ENCODE results near the gene RBM4B. TPM values are rescaled to one million over a fixed set of nuclear protein-coding genes. Genes with fewer than 3 reads are reported as not detected.

Gene RBM4B
- total and polyA plus RNA-seq, 7 donors = 3.6 to 12.8 (median 10.0) TPM

- H3K27ac ChIP-seq = no peak overlapping the region
- intact Hi-C loops (cut with DNase I) = no loop called here
- no peaks in the 10 kb centered on the region for H3K4me1 ChIP-seq
- 84 to 90% (median 89%) methylated on average over 14 of the region's 14 CpGs for WGBS, 3 donors
- ATAC-seq (no peak), DNase-seq (peak in 1 of 2 donors; percentile 39)
- TF ChIP-seq, protein P1, sequence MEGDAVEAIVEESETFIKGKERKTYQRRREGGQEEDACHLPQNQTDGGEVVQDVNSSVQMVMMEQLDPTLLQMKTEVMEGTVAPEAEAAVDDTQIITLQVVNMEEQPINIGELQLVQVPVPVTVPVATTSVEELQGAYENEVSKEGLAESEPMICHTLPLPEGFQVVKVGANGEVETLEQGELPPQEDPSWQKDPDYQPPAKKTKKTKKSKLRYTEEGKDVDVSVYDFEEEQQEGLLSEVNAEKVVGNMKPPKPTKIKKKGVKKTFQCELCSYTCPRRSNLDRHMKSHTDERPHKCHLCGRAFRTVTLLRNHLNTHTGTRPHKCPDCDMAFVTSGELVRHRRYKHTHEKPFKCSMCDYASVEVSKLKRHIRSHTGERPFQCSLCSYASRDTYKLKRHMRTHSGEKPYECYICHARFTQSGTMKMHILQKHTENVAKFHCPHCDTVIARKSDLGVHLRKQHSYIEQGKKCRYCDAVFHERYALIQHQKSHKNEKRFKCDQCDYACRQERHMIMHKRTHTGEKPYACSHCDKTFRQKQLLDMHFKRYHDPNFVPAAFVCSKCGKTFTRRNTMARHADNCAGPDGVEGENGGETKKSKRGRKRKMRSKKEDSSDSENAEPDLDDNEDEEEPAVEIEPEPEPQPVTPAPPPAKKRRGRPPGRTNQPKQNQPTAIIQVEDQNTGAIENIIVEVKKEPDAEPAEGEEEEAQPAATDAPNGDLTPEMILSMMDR (IDR thresholded peaks at IDR 0.05) = no peak
- H3K9me3 ChIP-seq = no peaks in the 10 kb centered on the region
- no peaks in the 10 kb centered on the region for H3K27me3 ChIP-seq (ENCODE audit: insufficient read depth in 3 of 3, low read length in 2 of 3)
- H3K4me3 ChIP-seq = no peak overlapping the region
- H3K36me3 ChIP-seq (ENCODE audit: insufficient read depth in 1 of 2, low read depth in 1 of 2) = no peaks in the 10 kb centered on the region
Measured at GRCh38 chr11:66708701-66709100, 31.0 kb upstream of the RBM4B start.

DNA sequence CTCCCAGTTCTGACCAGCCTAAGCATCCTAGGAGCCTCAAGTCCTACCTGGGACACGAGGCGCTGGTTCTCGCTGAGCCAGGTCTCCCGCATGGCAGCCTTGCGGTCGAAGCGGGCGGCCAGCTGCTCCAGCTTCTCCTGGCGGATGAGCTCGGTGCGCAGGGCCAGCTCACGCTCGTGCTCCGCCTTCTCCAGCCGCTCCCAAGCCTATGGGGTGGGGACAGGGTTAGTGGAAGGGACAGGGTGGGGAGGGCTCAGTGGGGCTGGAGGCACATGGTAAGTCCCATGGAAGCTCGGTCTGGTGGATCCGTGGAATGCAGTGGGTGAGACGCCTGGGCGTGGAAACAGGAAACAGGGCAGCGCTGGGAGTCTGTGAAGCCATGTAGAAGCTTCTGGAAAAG, 30.4 kb upstream of the RBM4B start:
- H3K27ac ChIP-seq = no peak overlapping the region

GRCh38 chr11:66707486-66707885, 29.8 kb upstream of the RBM4B start:
- DNase-seq = peak in 1 of 2 donors; percentile 43
- ATAC-seq = no peak
- Histone ChIP-seq H3K4me3 (no peak overlapping the region), H3K27ac (no peak overlapping the region), H3K36me3 (ENCODE audit: insufficient read depth in 1 of 2, low read depth in 1 of 2) (no peaks in the 10 kb centered on the region), H3K9me3 (no peaks in the 10 kb centered on the region), H3K27me3 (ENCODE audit: insufficient read depth in 3 of 3, low read length in 2 of 3) (no peaks in the 10 kb centered on the region), H3K4me1 (no peaks in the 10 kb centered on the region)
- WGBS, 3 donors = 95 to 98% (median 96%) methylated on average over 21 to 26 of the region's 26 CpGs
- intact Hi-C loops (cut with DNase I) = no loop called here
- TF ChIP-seq, protein P1 (IDR thresholded peaks at IDR 0.05) = no peak

More for the DNA sequence above, 30.4 kb upstream of the RBM4B start:
- Histone ChIP-seq H3K27me3 (ENCODE audit: insufficient read depth in 3 of 3, low read length in 2 of 3) (no peaks in the 10 kb centered on the region), H3K4me3 (no peak overlapping the region), H3K4me1 (no peaks in the 10 kb centered on the region), H3K36me3 (ENCODE audit: insufficient read depth in 1 of 2, low read depth in 1 of 2) (no peaks in the 10 kb centered on the region), H3K9me3 (no peaks in the 10 kb centered on the region)
- TF ChIP-seq, protein P1 (IDR thresholded peaks at IDR 0.05) = no peak
- DNase-seq (peak in 1 of 2 donors; percentile 42), ATAC-seq (no peak)
- 85 to 89% (median 88%) methylated on average over 20 of the region's 20 CpGs for WGBS, 3 donors
- intact Hi-C loops (cut with DNase I) = no loop called here

DNA sequence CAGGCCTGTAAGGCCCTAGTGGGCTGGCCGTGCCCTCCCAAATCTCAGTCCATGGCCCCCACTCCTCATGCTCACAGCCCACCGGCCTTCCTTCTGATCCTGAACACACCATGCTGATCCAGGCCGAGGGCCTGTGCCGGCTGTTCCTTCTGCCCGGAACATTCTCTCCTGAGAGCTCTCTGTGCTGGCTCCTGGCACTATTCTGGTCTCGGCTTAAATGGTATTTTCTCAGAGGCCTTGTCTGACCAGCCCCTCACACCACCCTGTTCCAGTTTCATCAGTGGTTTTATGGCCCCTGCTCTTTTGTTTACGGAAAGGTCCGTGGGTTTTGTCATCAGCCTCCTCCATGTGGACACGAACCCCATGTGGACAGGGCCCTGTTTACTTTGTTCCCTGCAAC, 29.3 kb upstream of the RBM4B start:
- H3K4me1 ChIP-seq = no peaks in the 10 kb centered on the region
- H3K36me3 ChIP-seq (ENCODE audit: insufficient read depth in 1 of 2, low read depth in 1 of 2) = no peaks in the 10 kb centered on the region
- no peak for DNase-seq
- H3K27ac ChIP-seq = no peak overlapping the region
- H3K4me3 ChIP-seq = no peak overlapping the region
- WGBS, 3 donors = 83 to 90% (median 86%) methylated on average over 9 of the region's 9 CpGs
- no peaks in the 10 kb centered on the region for H3K27me3 ChIP-seq (ENCODE audit: insufficient read depth in 3 of 3, low read length in 2 of 3)
- ATAC-seq = no peak
- intact Hi-C loops (cut with DNase I) = no loop called here
- no peaks in the 10 kb centered on the region for H3K9me3 ChIP-seq
- TF ChIP-seq, protein P1 (IDR thresholded peaks at IDR 0.05) = no peak

All from psoas muscle (tissue), 8 donors.